Heart right ventricle (tissue), 16 donors: ENCODE data around the gene USP33. TPM values are rescaled to one million over a fixed set of nuclear protein-coding genes. Genes with fewer than 3 reads are reported as not detected.

ENCODE experiments used
- ATAC-seq, 8 donors: fragments of 200-7000 bp; cut with Tn5 transposase; one replicate each; pipeline ENCODE4 v1.9.1; 2020; ENCODE audit warnings: mild to moderate bottlenecking in 8 of 8, moderate library complexity in 8 of 8, moderate number of reproducible peaks in 1 of 8
- DNase-seq, 2 donors: peaks; one replicate each; pipeline ENCODE4 v3.0.0-alpha.2; 2020
- H3K27ac ChIP-seq, 10 donors: fragments of 200-600 bp; sonication (generic) in 2 of 10; one replicate each; pipeline versions ENCODE4 v1.5.0 to v1.8.0; 2020 to 2022; ENCODE audit warnings: mild to moderate bottlenecking in 3 of 10
- H3K27me3 ChIP-seq, 7 donors: fragments of 200-600 bp; one replicate each; pipeline ENCODE4 v1.8.0; 2021 to 2022; ENCODE audit warnings: mild to moderate bottlenecking in 2 of 7
- H3K36me3 ChIP-seq, 9 donors: fragments of 200-600 bp; sonication (generic) in 1 of 9; one replicate each; pipeline versions ENCODE4 v1.5.0 to v1.8.0; 2020 to 2022; ENCODE audit warnings: mild to moderate bottlenecking in 2 of 9
- H3K4me1 ChIP-seq, 9 donors: fragments of 200-600 bp; sonication (generic) in 1 of 9; one replicate each; pipeline versions ENCODE4 v1.5.0 to v1.8.0; 2020 to 2022; ENCODE audit warnings: mild to moderate bottlenecking in 4 of 9
- H3K4me3 ChIP-seq, 10 donors: fragments of 200-600 bp; sonication (generic) in 2 of 10; one replicate each; pipeline versions ENCODE4 v1.5.0 to v1.8.0; 2020 to 2022; ENCODE audit warnings: mild to moderate bottlenecking in 7 of 10, moderate library complexity in 2 of 10
- H3K9me3 ChIP-seq, 11 donors: fragments of 200-600 bp in 10 of 11; sonication (generic) in 2 of 11; one replicate each; pipeline versions ENCODE4 v1.5.0 to v1.8.0; 2013 to 2022; ENCODE audit warnings: mild to moderate bottlenecking in 2 of 11, control low read depth in 1 of 11, moderate library complexity in 1 of 11
- CTCF ChIP-seq, 9 donors: fragments of 200-600 bp; sonication (generic) in 2 of 9; IDR thresholded peaks; one replicate each; pipeline versions ENCODE4 v1.5.0 to v1.8.0; 2021 to 2022; ENCODE audit warnings: antibody characterized with exemption in 9 of 9, mild to moderate bottlenecking in 5 of 9, moderate library complexity in 1 of 9
- WGBS, 2 donors: extraction: QIAGEN DNeasy Blood & Tissue Kit; methylation state at CpG; one replicate each; pipeline ENCODE4 v1.1.7; 2013; ENCODE audit warnings: inconsistent platforms in 1 of 2; 5-methylcytosine and 5-hydroxymethylcytosine counted together
- intact Hi-C, 10 donors: fragments of 100-400 bp; cut with DNase I; formaldehyde crosslinking; loops; one replicate each; pipeline versions ENCODE4 v1.11.1 to v1.14.2; 2022
- polyA plus RNA-seq, 2 donors: library from polyadenylated mRNA; stranded (reverse); fragments of 200-250 nt; gene quantifications; one replicate each; pipeline ENCODE4 v1.2.3, GENCODE V29; 2013
- total RNA-seq, 10 donors: library from RNA; stranded (reverse); fragmentation: NEBNext Ultra II Directional in 3 of 10; extraction: Animal tissue kit (Norgen Biotek cat#: 25700) in 3 of 10; gene quantifications; one replicate each; pipeline versions ENCODE4 v1.2.1 to v1.2.4, GENCODE V29; 2021 to 2023
- donor health status: Arrhythmogenic right ventricular cardiomyopathy.
- donor health status: ischemic (EF 13 %, LVEDD 7.1; RV severe dilation, severe dysfunction).
- donor health status: healthy with polysubstance abuse.
- donor health status: DM: no; HTN: yes; CAD: no.
- donor health status: DM: no; HTN: no; CAD: no.
- donor health status: ischemic (EF 25% LVEDD 6.9; RV normal size, moderate dysfunction).
- donor health status: ischemic (EF 25% LVEDD 5.7; RV mildly dilated, moderate dysfunction).
- donor health status: healthy.
- donor health status: DM: yes; HTN: yes; CAD: no.
- donor health status: Ischemic cardiomyopathy.
- donor health status: ischemic (EF 35%, LVEDD 5.7; RV mildly dilated, moderate dysfunction).
- donor health status: nonischemic (EF 11% LVEDD 7.7; RV severe dilation, severe dysfunction).
- donor health status: DM: yes; HTN: yes; CAD: no.
- donor health status: PGD.
- donor health status: ischemic (EF 29% LVEDD 5.4; RV normal size, mild dysfunction).
- donor health status: nonischemic (EF 23%, LVEDD 6.1; RV moderate dilation, normal function).

The USP33 gene
- total and polyA plus RNA-seq, 12 donors, result 15.1 to 34.5 (median 27.7) TPM

GRCh38 chr1:77688939-77689338, 70.7 kb downstream of the USP33 start:
- intact Hi-C loops, result loop anchor here in 4 of 10 donors (10.0 kb wide), 4 partner anchors 94 to 544 kb away; no protein-coding TSS in a partner anchor

GRCh38 chr1:77687519-77687906, 72.1 kb downstream of the USP33 start:
- 27 to 41% methylated on average over 21 of the region's 21 CpGs for WGBS, 2 donors
- Histone ChIP-seq H3K27ac (no peak overlapping the region), H3K4me1 (peaks cover 0 to 20% (median 12%) of the 10 kb centered on the region in 9 donors), H3K27me3 (no peaks in the 10 kb centered on the region), H3K36me3 (peaks cover 0 to 35% (median 5%) of the 10 kb centered on the region in 9 donors), H3K4me3 (peak overlapping the region in 8 of 10 donors; percentile 11 to 46 (median 33)), H3K9me3 (no peaks in the 10 kb centered on the region)
- ATAC-seq, result no peak
- intact Hi-C loops, result loop anchor here in 4 of 10 donors (10.0 kb wide), 4 partner anchors 93 to 543 kb away; no protein-coding TSS in a partner anchor
- DNase-seq, result peak in 1 of 2 donors; percentile 25
- peak in 5 of 9 donors; percentile 12 to 39 (median 16) for TF ChIP-seq CTCF (IDR thresholded peaks at IDR 0.05)

More at GRCh38 chr1:77688939-77689338, 70.7 kb downstream of the USP33 start:
- H3K27ac ChIP-seq, result no peak overlapping the region
- H3K4me1 ChIP-seq, result peaks cover 0 to 16% (median 9%) of the 10 kb centered on the region in 9 donors
- no peak overlapping the region for H3K4me3 ChIP-seq
- ATAC-seq, result no peak
- WGBS, 2 donors, result 92 to 95% methylated on average over 3 of the region's 3 CpGs
- peaks cover 0 to 50% (median 8%) of the 10 kb centered on the region in 9 donors for H3K36me3 ChIP-seq
- no peaks in the 10 kb centered on the region for H3K9me3 ChIP-seq
- DNase-seq, result no peak
- H3K27me3 ChIP-seq, result no peaks in the 10 kb centered on the region
- no peak for TF ChIP-seq CTCF (IDR thresholded peaks at IDR 0.05)

GRCh38 chr1:77686796-77687518, 72.7 kb downstream of the USP33 start:
- H3K36me3 ChIP-seq, result peaks cover 0 to 30% (median 0%) of the 10 kb centered on the region in 9 donors
- DNase-seq, result peak in 1 of 2 donors; percentile 18
- ATAC-seq, result no peak
- 86 to 87% methylated on average over 32 to 33 of the region's 33 CpGs for WGBS, 2 donors
- H3K9me3 ChIP-seq, result no peaks in the 10 kb centered on the region
- peaks cover 0 to 21% (median 12%) of the 10 kb centered on the region in 9 donors for H3K4me1 ChIP-seq
- intact Hi-C loops, result loop anchor here in 4 of 10 donors (10.0 kb wide), 4 partner anchors 92 to 542 kb away; no protein-coding TSS in a partner anchor
- H3K27me3 ChIP-seq, result no peaks in the 10 kb centered on the region
- no peak overlapping the region for H3K27ac ChIP-seq
- peak overlapping the region in 1 of 10 donors; percentile 46 for H3K4me3 ChIP-seq
- TF ChIP-seq CTCF (IDR thresholded peaks at IDR 0.05), result no peak

- ATAC-seq (peak; percentile 86 to 93 (median 90)), DNase-seq (peak; percentile 92 to 94)
- Histone ChIP-seq H3K36me3 (no peaks in the 10 kb centered on the region), H3K4me1 (peaks cover 0 to 54% (median 44%) of the 10 kb centered on the region in 9 donors), H3K9me3 (no peaks in the 10 kb centered on the region), H3K27me3 (no peaks in the 10 kb centered on the region), H3K4me3 (peak overlapping the region; percentile 56 to 85 (median 76)), H3K27ac (peak overlapping the region; percentile 71 to 97 (median 93))
- intact Hi-C loops, result loop anchor here in 4 of 10 donors (2.0 to 10.0 kb wide), 7 partner anchors 89 to 539 kb away; partner anchors contain the start of gene PIGK (in 2 of the 4)
- TF ChIP-seq CTCF (IDR thresholded peaks at IDR 0.05), result peak; percentile 85 to 98 (median 95)
- WGBS, 2 donors, result 0 to 1% methylated on average over 65 to 72 of the region's 72 CpGs
These were observed 76.2 kb downstream of the USP33 start for GRCh38 chr1:77683160-77684148.
